Naive B cell (primary cell): Measurements from ENCODE around the gene LRFN2. TPM values are rescaled to one million over a fixed set of nuclear protein-coding genes. Genes with fewer than 3 reads are reported as not detected.
A peak's percentile ranks its signal among the peaks of the same experiment; 100 is the strongest.

ENCODE experiments used
- ATAC-seq, 2 donors: fragments of 150-1000 bp; cut with Tn5 transposase; 2 replicates each; pipeline ENCODE4 v1.10.0; 2021; ENCODE audit warnings: low read depth in 2 of 2, mild to moderate bottlenecking in 2 of 2, moderate library complexity in 2 of 2
- DNase-seq: peaks from one replicate; pipeline ENCODE4 v3.0.0; 2022
- H3K27ac Mint-ChIP-seq, 6 donors: one replicate each; pipeline ENCODE4 v1.8.0; 2020 to 2022; ENCODE audit warnings: mild to moderate bottlenecking in 6 of 6, mixed read lengths in 6 of 6, moderate library complexity in 5 of 6, inconsistent platforms in 2 of 6
- H3K27me3 Mint-ChIP-seq, 3 donors: one replicate each; pipeline ENCODE4 v1.8.0; 2021 to 2022; ENCODE audit warnings: mixed read lengths in 3 of 3, mild to moderate bottlenecking in 1 of 3
- H3K36me3 Mint-ChIP-seq, 2 donors: one replicate each; pipeline ENCODE4 v1.8.0; 2020 to 2022; ENCODE audit warnings: mixed read lengths in 2 of 2, inconsistent platforms in 1 of 2, mild to moderate bottlenecking in 1 of 2
- H3K4me1 Mint-ChIP-seq, 3 donors: one replicate each; pipeline ENCODE4 v1.8.0; 2020 to 2022; ENCODE audit warnings: mixed read lengths in 3 of 3, inconsistent platforms in 1 of 3, mild to moderate bottlenecking in 1 of 3, moderate library complexity in 1 of 3
- H3K4me3 Mint-ChIP-seq, 8 donors: one replicate each; pipeline ENCODE4 v1.8.0; 2020 to 2022; ENCODE audit warnings: mild to moderate bottlenecking in 8 of 8, mixed read lengths in 8 of 8, moderate library complexity in 8 of 8, inconsistent platforms in 2 of 8
- H3K9me3 Mint-ChIP-seq, 7 donors: one replicate each; pipeline ENCODE4 v1.8.0; 2020 to 2022; ENCODE audit warnings: mixed read lengths in 7 of 7, mild to moderate bottlenecking in 5 of 7, inconsistent platforms in 2 of 7, moderate library complexity in 1 of 7
- polyA plus RNA-seq, 6 donors: library from polyadenylated mRNA; unstranded; fragments of 300-500 nt; fragmentation: Illumina TruSeq; gene quantifications; one replicate each; pipeline ENCODE4 v1.2.3, GENCODE V29; 2021; ENCODE audit warnings: low read depth in 6 of 6

Gene LRFN2
- polyA plus RNA-seq = not detected

DNA sequence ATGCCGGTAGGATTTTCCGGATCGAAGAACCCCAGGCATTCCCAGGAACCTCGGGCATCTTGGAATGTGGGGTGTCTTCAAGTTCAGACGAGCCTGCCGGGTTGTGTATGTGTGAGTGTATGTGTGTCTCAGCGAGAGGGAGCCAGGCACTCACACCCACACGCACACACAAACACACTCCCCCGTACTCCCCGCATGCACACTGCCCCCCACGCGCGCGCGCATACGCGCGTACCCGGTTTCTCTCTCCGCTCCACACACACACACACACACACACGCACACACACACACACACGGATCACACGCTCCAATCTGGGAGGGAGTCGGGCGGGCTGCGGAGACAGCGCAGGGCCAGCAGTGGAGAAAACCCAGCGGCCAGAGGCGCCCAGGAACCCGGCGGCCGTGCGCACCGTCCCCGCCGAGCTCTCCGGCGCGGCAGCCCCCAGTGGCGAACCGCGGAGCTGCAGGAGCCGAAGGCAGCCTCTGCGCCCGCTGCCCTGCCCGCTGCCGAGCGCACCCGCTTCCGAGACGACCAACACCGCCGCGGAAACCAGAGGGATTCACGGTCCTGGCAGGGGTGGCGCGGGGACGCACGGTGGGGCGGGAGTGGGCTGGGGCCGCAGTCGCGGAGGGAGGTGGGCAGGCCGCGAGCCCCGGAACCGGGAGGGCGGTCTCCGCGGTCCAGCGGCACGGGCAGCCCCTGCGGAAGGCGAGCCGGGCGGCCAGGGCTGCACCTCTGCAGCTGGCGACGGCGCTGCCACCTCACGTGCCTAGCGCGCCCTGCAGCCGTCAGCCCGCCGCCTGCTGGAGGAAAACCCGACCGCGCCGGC lies at the start of gene LRFN2:
Gene LRFN2 (minus strand): TSS at position 125 of the 830 bp plus-strand sequence.
- H3K9me3 Mint-ChIP-seq = peaks cover 0 to 2% (median 0%) of the 10 kb centered on the region in 7 donors
- H3K4me1 Mint-ChIP-seq = peaks cover 8 to 15% (median 15%) of the 10 kb centered on the region in 3 donors
- H3K27ac Mint-ChIP-seq = peak within 1 kb of the TSS in 3 of 6 donors; percentile 43 to 79 (median 47)
- peak; percentile 55 for DNase-seq
- peak within 1 kb of the TSS; percentile 61 to 90 (median 84) for H3K4me3 Mint-ChIP-seq
- H3K27me3 Mint-ChIP-seq = peaks cover 25 to 50% (median 44%) of the 10 kb centered on the region in 3 donors
- H3K36me3 Mint-ChIP-seq = no peaks in the 10 kb centered on the region
- ATAC-seq = peak; percentile 83 to 86

DNA sequence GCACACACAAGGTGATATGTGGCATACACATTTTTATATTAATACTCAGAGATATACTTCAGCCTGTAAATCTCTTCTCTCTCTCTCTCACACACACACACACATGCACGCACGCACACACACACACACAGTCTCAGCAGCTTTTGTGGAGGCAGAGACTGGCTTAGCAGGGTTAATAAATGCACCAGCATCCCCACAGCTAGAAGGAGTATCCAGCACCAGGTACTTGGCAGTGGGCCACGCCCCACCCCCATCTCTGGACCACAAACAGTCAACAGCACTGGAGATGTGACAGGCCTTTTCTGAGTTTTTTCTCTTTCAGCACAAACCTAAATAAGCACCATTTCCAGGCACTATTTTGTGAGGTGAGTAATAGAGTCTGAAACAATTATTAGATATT lies 47.3 kb upstream of the LRFN2 start:
- DNase-seq = no peak
- H3K4me1 Mint-ChIP-seq = no peaks in the 10 kb centered on the region
- H3K27me3 Mint-ChIP-seq = peaks cover 0 to 5% (median 0%) of the 10 kb centered on the region in 3 donors
- no peaks in the 10 kb centered on the region for H3K9me3 Mint-ChIP-seq
- H3K36me3 Mint-ChIP-seq = no peaks in the 10 kb centered on the region
- no peak overlapping the region for H3K27ac Mint-ChIP-seq
- ATAC-seq = no peak
- H3K4me3 Mint-ChIP-seq = no peak overlapping the region

DNA sequence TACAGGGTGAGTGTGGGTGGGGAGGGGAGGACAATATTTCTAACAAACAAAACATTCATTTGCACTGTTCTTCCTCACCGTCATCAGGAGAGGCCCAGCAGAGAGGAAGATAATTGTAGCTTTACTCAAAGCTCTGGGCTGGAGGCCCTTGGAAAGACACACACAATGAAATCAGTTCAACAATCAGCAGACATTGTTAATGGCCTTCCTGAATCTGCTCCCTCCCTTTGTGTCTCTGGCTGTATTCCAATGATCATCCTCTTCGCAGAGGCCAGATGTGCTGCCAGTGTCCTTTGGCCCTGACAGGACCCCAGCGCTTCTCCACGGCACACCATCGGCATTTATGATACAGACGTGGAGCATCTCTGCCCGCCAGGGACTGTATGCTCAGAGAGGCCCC lies 44.6 kb upstream of the LRFN2 start:
- Mint-ChIP-seq H3K36me3 (peaks cover 0 to 1% of the 10 kb centered on the region in 2 donors), H3K9me3 (peaks cover 0 to 2% (median under 1%) of the 10 kb centered on the region in 7 donors), H3K27ac (no peak overlapping the region), H3K4me1 (no peaks in the 10 kb centered on the region), H3K27me3 (no peaks in the 10 kb centered on the region), H3K4me3 (no peak overlapping the region)
- DNase-seq (no peak), ATAC-seq (no peak)

DNA sequence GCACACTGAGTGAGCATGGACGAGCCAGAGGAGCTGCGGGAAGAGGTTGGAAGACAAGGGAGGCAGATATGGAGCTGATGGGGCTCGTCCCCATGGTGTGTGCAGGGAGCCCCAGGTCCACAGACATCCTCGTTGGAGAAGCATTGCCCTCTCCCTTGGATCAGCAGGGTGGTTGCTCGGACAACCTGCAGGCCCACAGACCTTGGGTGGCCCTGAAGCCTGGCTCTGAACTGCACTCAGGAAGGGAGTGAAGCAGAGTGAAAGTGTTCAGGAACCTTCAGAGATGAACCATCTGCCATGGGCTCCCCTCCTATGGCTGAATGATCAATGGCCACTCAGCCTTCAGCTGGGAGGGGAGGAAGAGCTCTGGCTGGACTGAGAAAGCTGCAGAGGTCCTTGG lies 43.3 kb upstream of the LRFN2 start:
- Mint-ChIP-seq H3K36me3 (peaks cover 0 to 11% of the 10 kb centered on the region in 2 donors), H3K4me1 (no peaks in the 10 kb centered on the region), H3K9me3 (peaks cover 0 to 15% (median 5%) of the 10 kb centered on the region in 7 donors), H3K4me3 (no peak overlapping the region), H3K27ac (no peak overlapping the region), H3K27me3 (no peaks in the 10 kb centered on the region)
- DNase-seq (no peak), ATAC-seq (no peak)

DNA sequence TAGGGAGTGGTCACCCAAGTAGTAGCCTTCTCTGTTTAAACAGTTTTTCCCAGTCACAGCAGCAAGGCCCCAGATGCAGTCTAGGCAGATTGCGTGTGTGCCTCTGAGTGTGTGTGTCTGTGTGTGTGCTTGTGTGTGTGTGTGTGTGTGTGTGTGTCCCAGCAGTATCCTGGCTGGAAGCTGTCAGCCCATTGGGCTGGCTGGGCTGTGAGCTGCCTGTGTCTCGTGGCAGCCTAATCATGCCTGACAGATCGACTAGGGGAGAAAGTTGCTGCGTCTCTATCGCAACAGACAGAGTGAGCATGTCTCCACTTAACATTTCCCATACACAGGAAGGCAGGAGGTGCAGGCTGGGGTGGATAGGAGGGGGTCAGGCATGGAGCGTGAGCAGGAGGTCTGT lies 42.9 kb upstream of the LRFN2 start:
- Mint-ChIP-seq H3K27me3 (no peaks in the 10 kb centered on the region), H3K4me1 (no peaks in the 10 kb centered on the region), H3K36me3 (peaks cover 0 to 13% of the 10 kb centered on the region in 2 donors), H3K9me3 (peaks cover 0 to 19% (median 5%) of the 10 kb centered on the region in 7 donors), H3K27ac (no peak overlapping the region), H3K4me3 (no peak overlapping the region)
- DNase-seq (no peak), ATAC-seq (no peak)

DNA sequence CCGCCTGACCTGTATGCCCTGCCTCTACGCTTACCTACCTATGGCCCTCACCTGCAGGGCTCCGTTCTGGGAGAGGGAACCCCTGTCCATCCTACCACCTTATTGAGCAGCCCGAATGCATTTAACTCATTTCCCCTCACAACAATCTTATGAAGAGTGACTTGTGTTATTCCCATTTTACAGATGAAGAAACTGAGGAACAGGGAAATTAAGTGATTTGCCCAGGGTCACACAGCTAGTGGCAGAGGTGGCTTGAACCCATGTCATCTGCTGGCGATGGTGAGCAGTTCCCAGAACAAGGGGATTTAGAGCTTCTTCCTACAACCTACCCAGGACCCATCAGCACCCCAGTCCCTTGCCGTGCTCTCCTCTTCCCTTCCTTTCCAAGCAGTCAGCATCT lies 42.3 kb upstream of the LRFN2 start:
- Mint-ChIP-seq H3K27me3 (no peaks in the 10 kb centered on the region), H3K36me3 (peaks cover 0 to 13% of the 10 kb centered on the region in 2 donors), H3K4me3 (no peak overlapping the region), H3K27ac (no peak overlapping the region), H3K9me3 (peaks cover 0 to 19% (median 5%) of the 10 kb centered on the region in 7 donors), H3K4me1 (no peaks in the 10 kb centered on the region)
- DNase-seq (no peak), ATAC-seq (no peak)

DNA sequence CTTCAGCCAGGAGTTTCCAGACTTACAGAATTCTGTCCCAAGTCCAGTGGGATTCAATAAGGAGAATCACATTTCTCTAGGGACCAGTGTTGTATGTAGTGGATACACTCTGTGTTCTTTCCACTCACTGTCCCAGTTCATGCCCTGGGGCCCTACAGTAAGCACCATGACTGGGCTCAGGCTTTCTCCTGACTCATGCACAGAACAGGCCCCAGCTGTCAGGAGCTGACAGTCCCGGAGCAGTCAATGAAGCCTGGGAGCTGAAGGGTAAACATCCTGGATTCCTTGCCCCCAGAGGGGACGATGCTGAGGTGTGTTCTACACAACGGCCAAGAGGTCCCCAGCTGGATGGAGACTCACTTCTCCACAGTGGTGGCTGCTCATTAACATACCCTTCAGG lies 40.2 kb upstream of the LRFN2 start:
- Mint-ChIP-seq H3K9me3 (peaks cover 0 to 19% (median 5%) of the 10 kb centered on the region in 7 donors), H3K36me3 (peaks cover 0 to 13% of the 10 kb centered on the region in 2 donors), H3K4me1 (no peaks in the 10 kb centered on the region), H3K27me3 (no peaks in the 10 kb centered on the region), H3K27ac (no peak overlapping the region), H3K4me3 (no peak overlapping the region)
- no peak for DNase-seq
- ATAC-seq = no peak

DNA sequence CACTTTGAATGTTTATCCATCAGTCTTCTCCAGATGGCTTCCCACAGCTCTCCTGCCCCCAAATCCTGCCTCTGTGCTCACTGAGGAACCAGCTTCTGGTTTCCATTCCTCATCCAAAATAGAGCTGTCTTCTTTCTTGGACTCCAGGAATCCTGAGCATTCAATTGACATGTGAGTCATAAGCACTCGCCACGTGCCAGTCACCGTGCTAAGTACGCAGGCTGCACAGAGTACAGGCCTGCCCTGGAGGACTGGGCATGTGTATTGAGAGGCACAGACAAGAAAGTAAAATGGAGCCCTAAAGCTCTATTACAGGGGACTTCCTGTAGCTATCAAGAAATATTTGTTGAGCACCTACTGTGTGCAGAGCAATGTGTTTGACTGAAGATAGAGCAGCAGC lies 39.7 kb upstream of the LRFN2 start:
- no peaks in the 10 kb centered on the region for H3K4me1 Mint-ChIP-seq
- no peaks in the 10 kb centered on the region for H3K27me3 Mint-ChIP-seq
- H3K27ac Mint-ChIP-seq = no peak overlapping the region
- H3K9me3 Mint-ChIP-seq = peaks cover 0 to 19% (median 5%) of the 10 kb centered on the region in 7 donors
- DNase-seq (no peak), ATAC-seq (no peak)
- peaks cover 0 to 13% of the 10 kb centered on the region in 2 donors for H3K36me3 Mint-ChIP-seq
- no peak overlapping the region for H3K4me3 Mint-ChIP-seq

DNA sequence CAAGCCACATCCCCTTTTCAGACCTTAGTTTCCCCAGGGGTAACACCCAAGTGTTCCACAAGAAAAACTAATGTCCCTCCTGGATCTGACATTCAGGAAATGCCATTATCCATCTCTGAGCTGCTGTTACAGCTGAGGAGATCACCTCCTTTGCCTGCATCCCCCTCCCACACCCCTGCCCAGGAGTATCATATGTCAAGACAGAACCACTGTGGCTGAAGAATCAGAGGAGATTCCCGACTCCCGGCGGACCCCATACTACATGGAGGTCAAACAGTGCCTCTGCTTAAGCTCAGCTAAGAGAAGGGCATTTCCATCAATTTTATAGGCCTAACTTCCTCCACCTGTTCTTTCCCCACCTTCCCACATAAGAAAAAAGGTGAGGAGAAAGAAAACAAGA lies 36.8 kb upstream of the LRFN2 start:
- H3K9me3 Mint-ChIP-seq = peaks cover 0 to 19% (median 5%) of the 10 kb centered on the region in 7 donors
- ATAC-seq (no peak), DNase-seq (no peak)
- H3K4me1 Mint-ChIP-seq = no peaks in the 10 kb centered on the region
- H3K27me3 Mint-ChIP-seq = peaks cover 5 to 26% (median 5%) of the 10 kb centered on the region in 3 donors
- H3K27ac Mint-ChIP-seq = no peak overlapping the region
- H3K36me3 Mint-ChIP-seq = peaks cover 0 to 13% of the 10 kb centered on the region in 2 donors
- H3K4me3 Mint-ChIP-seq = no peak overlapping the region

DNA sequence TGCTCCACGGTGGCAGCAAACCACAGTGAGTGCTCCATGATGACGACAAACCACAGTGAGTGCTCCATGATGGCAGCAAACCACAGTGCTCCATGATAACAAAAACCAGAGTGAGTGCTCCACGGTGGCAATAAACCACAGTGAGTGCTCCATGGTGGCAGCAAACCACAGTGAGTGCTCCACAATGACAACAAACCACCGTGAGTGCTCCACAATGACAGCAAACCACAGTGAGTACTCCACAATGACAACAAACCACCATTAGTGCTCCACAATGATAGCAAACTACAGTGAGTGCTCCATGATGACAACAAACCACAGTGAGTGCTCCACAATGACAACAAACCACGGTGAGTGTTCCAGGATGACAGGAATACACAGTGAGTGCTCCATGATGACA lies 36.0 kb upstream of the LRFN2 start:
- no peak overlapping the region for H3K27ac Mint-ChIP-seq
- H3K9me3 Mint-ChIP-seq = peaks cover 0 to 19% (median 5%) of the 10 kb centered on the region in 7 donors

DNA sequence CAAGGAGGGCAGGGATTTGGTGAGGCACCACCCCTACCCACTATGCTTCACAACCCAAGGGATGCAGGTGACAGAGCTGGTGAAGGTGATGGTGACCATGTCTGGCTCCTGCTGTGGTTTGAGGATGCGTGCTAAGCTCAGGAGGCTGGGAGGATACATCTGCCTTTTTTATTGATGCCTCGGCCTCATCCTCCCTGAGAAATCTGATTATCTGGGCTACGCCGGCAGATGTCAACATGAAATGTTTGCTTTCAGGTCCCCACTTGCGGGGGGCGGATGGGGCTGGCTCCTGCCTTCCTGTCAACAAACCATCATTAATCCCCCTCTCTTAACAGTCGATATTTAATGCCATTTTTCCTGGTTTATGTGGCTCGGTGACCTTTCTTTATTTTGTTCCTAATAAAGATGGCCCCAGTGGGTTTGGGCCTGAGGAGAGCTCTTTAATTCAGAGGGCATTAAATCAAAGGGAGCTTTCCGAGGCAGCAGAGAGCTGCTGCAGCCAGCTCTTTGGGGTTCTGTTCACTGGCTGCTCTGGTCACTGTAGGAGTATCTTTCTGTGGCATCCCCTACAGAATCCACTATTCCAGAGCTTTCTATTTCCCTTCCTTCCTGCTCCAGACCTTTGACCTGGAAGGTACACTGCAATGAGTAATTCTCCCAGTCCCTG lies 33.5 kb upstream of the LRFN2 start:
- Mint-ChIP-seq H3K36me3 (peaks cover 0 to 4% of the 10 kb centered on the region in 2 donors), H3K4me1 (no peaks in the 10 kb centered on the region), H3K27me3 (peaks cover 12 to 39% (median 22%) of the 10 kb centered on the region in 3 donors), H3K27ac (no peak overlapping the region), H3K9me3 (peaks cover 0 to 7% (median 3%) of the 10 kb centered on the region in 7 donors), H3K4me3 (no peak overlapping the region)
- no peak for ATAC-seq
- no peak for DNase-seq

More for the DNA sequence above, 36.0 kb upstream of the LRFN2 start:
- Mint-ChIP-seq H3K4me3 (no peak overlapping the region), H3K36me3 (peaks cover 0 to 13% of the 10 kb centered on the region in 2 donors), H3K4me1 (no peaks in the 10 kb centered on the region), H3K27me3 (peaks cover 11 to 33% (median 12%) of the 10 kb centered on the region in 3 donors)
- no peak for DNase-seq
- no peak for ATAC-seq

DNA sequence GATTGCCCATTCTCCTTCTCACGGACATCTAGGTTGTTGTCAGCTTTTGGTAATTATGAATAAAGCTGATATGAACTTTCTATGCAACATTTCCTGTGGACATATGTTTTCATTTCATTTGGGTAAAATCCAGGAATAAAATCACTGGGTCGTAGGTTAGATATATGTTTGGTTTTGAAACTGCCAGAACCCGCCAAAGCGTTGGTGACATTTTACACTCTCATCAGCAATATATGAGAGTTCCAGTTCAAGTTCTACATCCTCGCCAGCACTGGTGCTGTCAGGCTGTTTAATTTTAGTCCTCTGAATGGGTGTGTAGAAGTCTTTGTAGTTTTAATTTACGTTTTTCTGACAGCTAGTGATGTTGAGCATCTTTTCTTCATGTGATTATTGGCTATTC lies 27.5 kb upstream of the LRFN2 start:
- ATAC-seq = no peak
- H3K27me3 Mint-ChIP-seq = peaks cover 13 to 36% (median 35%) of the 10 kb centered on the region in 3 donors
- DNase-seq = no peak
- H3K4me1 Mint-ChIP-seq = no peaks in the 10 kb centered on the region
- H3K4me3 Mint-ChIP-seq = no peak overlapping the region
- H3K9me3 Mint-ChIP-seq = peaks cover 0 to 4% (median 0%) of the 10 kb centered on the region in 7 donors
- no peaks in the 10 kb centered on the region for H3K36me3 Mint-ChIP-seq
- no peak overlapping the region for H3K27ac Mint-ChIP-seq

DNA sequence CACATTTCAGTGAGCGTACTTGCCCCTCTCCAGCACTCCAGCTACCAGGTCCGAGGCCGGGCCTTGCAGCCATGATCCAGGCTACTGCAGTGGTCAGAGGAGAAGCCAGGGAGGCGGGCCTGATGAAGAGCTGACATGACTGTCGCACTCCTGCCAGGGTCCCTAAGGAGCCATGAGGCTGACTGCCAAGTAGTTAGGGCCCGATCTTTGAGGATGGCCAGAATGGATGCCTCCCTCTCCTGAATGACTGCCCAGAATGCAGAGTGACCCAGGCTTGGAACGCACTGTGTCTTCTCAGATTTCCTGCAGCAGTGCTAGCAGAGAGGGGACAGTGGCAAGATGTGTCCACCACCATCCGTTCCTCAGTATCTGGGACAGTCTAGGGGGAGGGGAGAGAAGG lies 24.7 kb upstream of the LRFN2 start:
- no peak overlapping the region for H3K27ac Mint-ChIP-seq
- no peaks in the 10 kb centered on the region for H3K36me3 Mint-ChIP-seq
- H3K27me3 Mint-ChIP-seq = peaks cover 10 to 21% (median 19%) of the 10 kb centered on the region in 3 donors
- no peak overlapping the region for H3K4me3 Mint-ChIP-seq
- H3K9me3 Mint-ChIP-seq = peaks cover 0 to 3% (median 0%) of the 10 kb centered on the region in 7 donors
- no peak for ATAC-seq
- H3K4me1 Mint-ChIP-seq = no peaks in the 10 kb centered on the region
- DNase-seq = no peak

DNA sequence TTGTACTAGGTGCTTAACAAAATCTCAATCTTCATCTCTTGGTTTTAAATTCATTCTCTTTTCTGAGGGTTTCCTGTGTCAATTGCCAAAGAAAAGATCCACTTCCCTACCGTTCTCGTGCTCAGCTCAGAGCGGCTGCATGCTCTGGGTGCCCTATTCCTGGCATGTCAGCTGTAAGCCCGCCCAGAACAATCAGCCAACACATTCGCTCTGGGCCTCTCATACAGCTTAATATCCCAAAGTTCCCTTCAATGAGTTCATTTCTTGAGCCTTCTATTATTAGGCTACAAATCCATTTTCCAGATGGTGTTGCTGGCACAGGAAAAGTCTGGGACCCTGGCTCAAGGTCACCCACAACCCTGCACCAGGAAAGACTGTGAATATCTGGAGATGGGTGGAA lies 24.3 kb upstream of the LRFN2 start:
- Mint-ChIP-seq H3K36me3 (no peaks in the 10 kb centered on the region), H3K27me3 (peaks cover 10 to 19% (median 16%) of the 10 kb centered on the region in 3 donors), H3K4me1 (no peaks in the 10 kb centered on the region), H3K9me3 (no peaks in the 10 kb centered on the region), H3K4me3 (no peak overlapping the region), H3K27ac (no peak overlapping the region)
- DNase-seq = no peak
- ATAC-seq = no peak
